DOHH2 (cell line): ENCODE results near the gene UNC93B1.

Experiments used
- EZH2phosphoT487 ChIP-seq: fragments of 200-600 bp; sonication (generic); IDR thresholded peaks from 2 replicates; pipeline ENCODE4 v1.6.1; 2017; ENCODE audit warnings: borderline replicate concordance, mild to moderate bottlenecking, antibody characterized with exemption, low read length, moderate library complexity, mixed read lengths
- TF ChIP-seq, protein P1 (sequence below): fragments of 200-600 bp; sonication (generic); IDR thresholded peaks from one replicate; pipeline ENCODE4 v1.5.1; 2014; ENCODE audit warnings: antibody characterized with exemption, mild to moderate bottlenecking, low read depth, low read length; ENCODE audit not compliant: poor library complexity, severe bottlenecking

DNA sequence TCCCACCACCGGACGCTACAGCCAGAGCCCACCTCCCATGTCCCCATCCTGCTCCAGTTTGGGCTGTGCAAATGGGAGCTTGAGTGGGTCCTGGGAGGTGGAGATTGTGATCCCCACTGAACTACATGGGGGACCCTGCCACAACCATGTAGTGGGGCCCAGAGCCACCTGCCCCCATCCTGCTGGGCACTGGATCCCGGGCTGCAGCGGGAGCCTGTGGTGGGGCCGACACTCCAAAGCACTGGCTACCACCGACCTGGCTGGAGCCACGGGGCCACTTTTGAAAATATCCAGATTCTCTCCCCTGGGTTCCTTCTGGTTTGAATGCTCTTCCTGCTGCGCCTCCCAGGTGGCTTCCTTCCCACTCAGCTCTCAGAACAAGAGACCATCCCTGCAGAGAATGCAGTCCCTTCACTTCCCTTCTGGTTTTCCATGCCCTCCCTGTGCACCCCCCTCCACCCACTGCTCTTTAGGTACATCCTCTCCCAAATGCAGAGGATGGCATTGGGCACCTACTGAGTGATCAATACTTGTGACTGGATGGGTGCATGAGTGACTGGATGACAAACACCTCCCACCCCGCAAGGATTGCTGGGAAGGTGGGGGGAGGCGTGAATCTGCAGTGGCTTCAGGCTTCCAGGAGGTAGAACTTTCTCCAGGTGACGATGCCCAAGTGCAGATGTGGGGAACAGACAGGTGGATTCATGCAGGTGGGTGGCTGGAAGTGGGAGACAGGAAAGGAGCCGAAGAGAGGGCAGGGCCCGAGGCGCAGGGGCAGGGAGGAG is 846 bp upstream of the UNC93B1 start:
- no peak for TF ChIP-seq EZH2phosphoT487
- TF ChIP-seq, protein P1, sequence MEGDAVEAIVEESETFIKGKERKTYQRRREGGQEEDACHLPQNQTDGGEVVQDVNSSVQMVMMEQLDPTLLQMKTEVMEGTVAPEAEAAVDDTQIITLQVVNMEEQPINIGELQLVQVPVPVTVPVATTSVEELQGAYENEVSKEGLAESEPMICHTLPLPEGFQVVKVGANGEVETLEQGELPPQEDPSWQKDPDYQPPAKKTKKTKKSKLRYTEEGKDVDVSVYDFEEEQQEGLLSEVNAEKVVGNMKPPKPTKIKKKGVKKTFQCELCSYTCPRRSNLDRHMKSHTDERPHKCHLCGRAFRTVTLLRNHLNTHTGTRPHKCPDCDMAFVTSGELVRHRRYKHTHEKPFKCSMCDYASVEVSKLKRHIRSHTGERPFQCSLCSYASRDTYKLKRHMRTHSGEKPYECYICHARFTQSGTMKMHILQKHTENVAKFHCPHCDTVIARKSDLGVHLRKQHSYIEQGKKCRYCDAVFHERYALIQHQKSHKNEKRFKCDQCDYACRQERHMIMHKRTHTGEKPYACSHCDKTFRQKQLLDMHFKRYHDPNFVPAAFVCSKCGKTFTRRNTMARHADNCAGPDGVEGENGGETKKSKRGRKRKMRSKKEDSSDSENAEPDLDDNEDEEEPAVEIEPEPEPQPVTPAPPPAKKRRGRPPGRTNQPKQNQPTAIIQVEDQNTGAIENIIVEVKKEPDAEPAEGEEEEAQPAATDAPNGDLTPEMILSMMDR, result no peak
